Nucleus accumbens (tissue), 56 donors: ENCODE measurements around the gene PLBD2.

Experiments
- DNase-seq, 56 donors: peaks; one replicate each; lab custom pipeline; 2025; lab: John Stamatoyannopoulos, UW

PLBD2 gene

GRCh38 chr12:113358381-113359132 lies at the start of gene PLBD2:
Gene PLBD2 (plus strand): TSS chr12:113358587. CDS start chr12:113358601, 14 bp downstream.
- DNase-seq = peak in 55 of 56 donors; percentile 61 to 98 (median 92)

DNA sequence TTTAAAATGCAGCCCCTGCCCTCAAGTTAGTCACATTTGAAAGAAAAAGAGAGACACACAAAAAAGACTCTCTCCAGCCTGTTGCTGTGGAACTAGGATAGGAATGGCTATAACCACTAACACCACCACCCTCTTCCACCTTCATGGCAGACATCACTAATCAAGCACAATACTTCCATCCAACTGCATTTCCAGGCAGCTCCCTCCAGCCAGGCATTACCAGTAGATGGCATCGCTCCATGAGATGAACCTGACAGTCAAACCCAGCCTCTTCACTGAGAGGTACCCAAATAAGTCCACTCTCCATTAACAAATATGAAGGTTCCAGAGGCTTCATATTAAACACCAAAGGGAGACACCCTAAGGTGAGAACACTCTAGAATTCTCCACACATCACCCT lies 47.9 kb upstream of the PLBD2 start:
- no peak for DNase-seq

GRCh38 chr12:113314121-113314529 lies 44.3 kb upstream of the PLBD2 start:
- peak in 19 of 56 donors; percentile 8 to 47 (median 21) for DNase-seq

GRCh38 chr12:113315358-113315757 lies 43.0 kb upstream of the PLBD2 start:
- DNase-seq = no peak

- no peak for DNase-seq
Measured at GRCh38 chr12:113316155-113316554, 42.2 kb upstream of the PLBD2 start.

- DNase-seq = no peak
Measured at GRCh38 chr12:113317122-113317521, 41.3 kb upstream of the PLBD2 start.

GRCh38 chr12:113318046-113318656 lies 40.2 kb upstream of the PLBD2 start:
- no peak for DNase-seq

GRCh38 chr12:113318900-113319628 lies 39.3 kb upstream of the PLBD2 start:
- no peak for DNase-seq

DNA sequence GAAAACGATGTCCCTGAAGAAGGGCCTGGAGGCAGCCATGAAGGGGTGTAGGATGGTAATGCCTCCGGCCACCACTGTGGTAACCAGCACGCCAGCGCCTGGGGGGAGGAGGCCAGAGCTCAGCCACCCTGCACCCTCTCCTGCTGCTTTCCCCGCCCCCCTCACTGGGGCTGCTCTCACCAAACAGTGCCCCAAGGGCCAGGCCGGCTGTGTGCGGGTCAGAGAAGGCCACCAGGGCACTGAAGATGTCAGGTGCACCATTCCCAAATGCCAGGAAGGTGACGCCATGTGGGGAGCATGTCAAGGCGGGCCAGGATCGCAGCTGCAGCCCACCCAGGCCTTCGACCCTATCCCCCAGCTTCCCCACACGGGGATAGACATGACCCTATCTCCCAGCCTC lies 38.0 kb upstream of the PLBD2 start:
- DNase-seq = no peak

DNA sequence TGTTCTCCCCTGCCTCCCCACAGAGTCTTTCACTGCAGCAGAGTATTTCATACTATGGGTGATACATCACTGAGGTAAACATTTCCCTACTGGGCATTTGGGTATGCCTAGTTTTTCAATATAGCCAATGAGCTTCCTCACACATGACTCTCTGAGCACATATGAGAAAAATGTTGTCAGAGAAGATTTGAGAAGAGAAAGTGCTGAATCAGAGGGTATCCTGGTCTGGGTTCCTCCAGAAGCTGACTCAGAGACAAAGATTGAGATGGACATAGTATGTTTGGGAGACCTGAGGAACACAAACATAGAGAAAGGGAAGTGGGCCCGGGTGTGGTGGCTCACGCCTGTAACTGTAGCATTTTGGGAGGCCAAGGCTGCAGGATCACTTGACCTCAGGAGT lies 36.0 kb upstream of the PLBD2 start:
- no peak for DNase-seq

GRCh38 chr12:113325916-113326315 lies 32.5 kb upstream of the PLBD2 start:
- DNase-seq = no peak

DNA sequence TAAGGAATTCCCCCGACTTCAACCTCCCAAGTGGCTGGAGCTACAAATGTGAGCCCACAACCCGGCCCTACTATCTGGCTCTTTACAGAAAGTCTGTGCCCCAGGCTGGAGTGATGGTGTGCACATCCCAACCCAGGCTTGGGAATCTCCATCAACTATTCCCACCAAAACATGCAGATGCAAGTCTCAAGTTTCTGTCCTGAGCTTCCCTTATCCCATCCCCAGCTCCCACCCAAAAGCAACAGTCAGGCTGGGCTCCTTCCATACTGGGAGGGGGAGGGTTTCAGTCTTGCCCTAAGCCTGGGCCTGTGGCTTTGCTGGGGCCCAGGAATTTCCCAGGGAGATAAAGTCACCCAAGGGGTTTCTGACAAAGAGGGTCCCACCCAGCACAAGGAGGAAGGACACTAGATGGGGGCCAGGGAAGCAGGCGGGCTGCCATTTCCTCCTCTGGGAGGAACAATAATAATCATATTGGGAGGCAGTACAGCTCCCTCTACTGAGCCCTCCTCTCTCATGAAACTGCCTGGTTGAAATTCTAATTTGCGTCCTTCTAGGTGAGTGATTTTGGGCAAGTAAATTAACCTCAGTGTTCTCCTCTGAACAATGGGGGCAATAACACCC lies 31.5 kb upstream of the PLBD2 start:
- no peak for DNase-seq

GRCh38 chr12:113328368-113328889 lies 30.0 kb upstream of the PLBD2 start:
- no peak for DNase-seq

- no peak for DNase-seq
Measured at GRCh38 chr12:113329022-113329790, 29.2 kb upstream of the PLBD2 start.

DNA sequence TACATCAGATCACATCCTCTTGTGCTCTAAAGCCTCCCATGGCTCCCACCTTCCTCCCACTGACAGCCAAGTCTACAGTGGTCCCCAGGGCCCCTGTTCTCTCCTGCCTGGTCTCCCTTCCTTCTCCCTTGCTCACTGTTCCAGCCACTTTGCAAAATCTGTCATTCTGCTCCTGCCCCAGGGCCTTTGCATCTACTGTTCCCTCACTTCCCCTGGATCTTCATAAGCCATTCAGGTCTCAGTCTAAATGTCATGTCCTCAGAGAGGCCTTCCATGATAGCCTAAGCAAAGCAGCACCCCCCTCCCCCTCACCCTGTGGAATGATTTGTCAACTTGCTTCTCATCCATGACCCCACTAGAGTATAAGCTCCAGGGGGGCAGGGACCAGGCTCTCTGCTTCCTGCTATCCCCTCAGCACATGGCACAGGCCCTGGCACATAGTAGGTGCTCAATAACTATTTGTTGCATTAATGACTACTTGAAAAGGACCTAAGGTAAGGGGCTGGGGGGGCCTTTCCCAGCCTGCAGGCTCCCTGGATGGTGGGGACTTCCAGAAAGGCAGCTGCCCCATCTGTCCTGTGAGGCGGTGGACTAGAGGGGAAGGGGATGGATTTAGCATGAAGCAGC lies 28.5 kb upstream of the PLBD2 start:
- DNase-seq = no peak

GRCh38 chr12:113330505-113330904 lies 27.9 kb upstream of the PLBD2 start:
- DNase-seq = no peak

- no peak for DNase-seq
Measured at GRCh38 chr12:113332688-113333417, 25.5 kb upstream of the PLBD2 start.

- DNase-seq = no peak
Measured at GRCh38 chr12:113333418-113333750, 25.0 kb upstream of the PLBD2 start.
